Stimulated activated naive B cell treated with anti-CD40 and anti-IgM and Interleukin-4, amounts not matched to agents 10 μg/mL and 1 μg/mL and 100 μg/mL, for 72 hours (primary cell): ENCODE results near the gene COMMD1.

ENCODE experiments used
- ATAC-seq, 2 donors: fragments of 150-1000 bp; cut with Tn5 transposase; replicated peaks; 2 replicates each; pipeline ENCODE4 v1.10.0; 2021; ENCODE audit warnings: moderate library complexity in 1 of 2
- DNase-seq: peaks from one replicate; pipeline ENCODE4 v3.0.0; 2021
- H3K27ac Mint-ChIP-seq: one replicate; pipeline ENCODE4 v1.8.0; 2022; ENCODE audit warnings: mild to moderate bottlenecking, mixed read lengths
- H3K27me3 Mint-ChIP-seq, 2 donors: one replicate each; pipeline ENCODE4 v1.8.0; 2022; ENCODE audit warnings: mixed read lengths in 2 of 2
- H3K36me3 Mint-ChIP-seq, 2 donors: one replicate each; pipeline ENCODE4 v1.8.0; 2022; ENCODE audit warnings: mixed read lengths in 2 of 2, mild to moderate bottlenecking in 1 of 2
- H3K4me1 Mint-ChIP-seq, 2 donors: one replicate each; pipeline ENCODE4 v1.8.0; 2022; ENCODE audit warnings: mixed read lengths in 2 of 2, mild to moderate bottlenecking in 1 of 2
- H3K4me3 Mint-ChIP-seq, 2 donors: one replicate each; pipeline ENCODE4 v1.8.0; 2022; ENCODE audit warnings: mild to moderate bottlenecking in 2 of 2, mixed read lengths in 2 of 2, moderate library complexity in 1 of 2
- H3K9me3 Mint-ChIP-seq, 2 donors: one replicate each; pipeline ENCODE4 v1.8.0; 2022; ENCODE audit warnings: mixed read lengths in 2 of 2, mild to moderate bottlenecking in 1 of 2

The COMMD1 gene

GRCh38 chr2:61966087-61966727, 60.7 kb downstream of the COMMD1 start:
- H3K27me3 Mint-ChIP-seq, result no peaks in the 10 kb centered on the region
- H3K27ac Mint-ChIP-seq, result no peak overlapping the region

GRCh38 chr2:61967262-61967661, 61.8 kb downstream of the COMMD1 start:
- H3K27ac Mint-ChIP-seq, result no peak overlapping the region
- H3K4me1 Mint-ChIP-seq, result peaks cover 2 to 6% of the 10 kb centered on the region in 2 donors
- H3K9me3 Mint-ChIP-seq, result no peaks in the 10 kb centered on the region
- no peak for ATAC-seq
- H3K36me3 Mint-ChIP-seq, result peaks cover 0 to 7% of the 10 kb centered on the region in 2 donors
- no peaks in the 10 kb centered on the region for H3K27me3 Mint-ChIP-seq
- H3K4me3 Mint-ChIP-seq, result no peak overlapping the region
- DNase-seq, result no peak

More at GRCh38 chr2:61966087-61966727, 60.7 kb downstream of the COMMD1 start:
- DNase-seq (no peak), ATAC-seq (no peak)
- Mint-ChIP-seq H3K4me3 (no peak overlapping the region), H3K36me3 (peaks cover 3 to 6% of the 10 kb centered on the region in 2 donors), H3K4me1 (peaks cover 2 to 6% of the 10 kb centered on the region in 2 donors), H3K9me3 (no peaks in the 10 kb centered on the region)

DNA sequence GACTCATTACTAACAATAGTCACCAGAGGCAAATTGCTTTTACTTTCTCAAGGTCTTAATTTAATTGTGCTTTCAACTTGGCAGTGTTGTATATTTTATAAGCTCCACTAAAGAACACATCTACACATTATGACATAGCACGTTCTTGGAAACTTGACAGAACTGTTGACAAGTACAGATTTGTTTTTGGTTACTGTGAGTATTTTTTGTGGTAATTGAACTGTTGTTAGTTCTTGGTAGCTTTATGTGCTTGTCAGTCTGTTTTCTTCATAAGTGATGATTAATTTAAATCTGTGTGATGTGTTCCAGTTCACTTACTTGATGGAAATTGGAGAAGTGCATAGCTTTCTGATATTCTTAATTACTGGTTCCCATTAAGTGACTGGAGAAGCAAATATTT, 63.9 kb downstream of the COMMD1 start:
- DNase-seq, result no peak
- Mint-ChIP-seq H3K9me3 (no peaks in the 10 kb centered on the region), H3K27me3 (no peaks in the 10 kb centered on the region), H3K36me3 (peaks cover 0 to 3% of the 10 kb centered on the region in 2 donors), H3K27ac (no peak overlapping the region), H3K4me1 (peaks cover 2 to 6% of the 10 kb centered on the region in 2 donors), H3K4me3 (no peak overlapping the region)
- no peak for ATAC-seq

DNA sequence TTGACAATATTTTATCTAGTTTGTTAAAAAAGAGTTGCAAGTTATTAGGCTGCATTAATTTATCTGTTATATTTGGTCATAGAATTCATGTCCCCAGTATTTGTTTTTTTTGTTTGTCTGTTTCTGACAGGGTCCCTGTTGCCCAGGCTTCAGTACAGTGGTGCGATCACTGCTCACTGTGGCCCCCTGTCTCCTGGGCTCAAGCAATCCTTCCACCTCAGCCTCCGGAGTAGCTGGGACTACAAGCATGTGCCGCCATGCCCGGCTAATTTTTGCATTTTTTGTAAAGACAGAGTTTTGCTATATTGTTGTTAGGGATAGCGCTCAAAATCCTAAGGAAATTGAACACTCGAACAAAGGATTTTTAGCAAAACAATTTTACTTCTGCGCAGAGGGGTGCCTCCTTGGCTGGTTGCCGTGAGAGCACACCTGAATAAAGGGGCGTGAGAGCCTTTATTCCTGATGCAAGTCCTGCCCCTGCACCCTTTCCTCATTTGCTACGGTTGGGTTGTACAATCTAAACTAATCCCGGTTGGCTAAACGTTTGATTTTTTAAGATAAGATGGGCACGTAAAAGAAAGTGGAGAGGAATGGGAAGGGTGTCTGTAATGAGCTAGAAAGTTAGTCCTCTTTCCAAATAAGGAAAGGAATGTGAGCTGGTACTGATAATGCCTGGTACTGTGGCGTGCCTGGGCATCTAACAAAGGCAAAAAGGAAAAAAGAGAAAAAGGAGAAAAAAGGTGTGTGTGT, 65.5 kb downstream of the COMMD1 start:
- Mint-ChIP-seq H3K36me3 (peaks cover 0 to 3% of the 10 kb centered on the region in 2 donors), H3K27ac (peak overlapping the region; percentile 79), H3K4me3 (no peak overlapping the region), H3K27me3 (no peaks in the 10 kb centered on the region), H3K4me1 (peaks cover 2 to 6% of the 10 kb centered on the region in 2 donors), H3K9me3 (no peaks in the 10 kb centered on the region)
- DNase-seq (no peak), ATAC-seq (no peak)

- Mint-ChIP-seq H3K36me3 (peaks cover 15 to 17% of the 10 kb centered on the region in 2 donors), H3K9me3 (peaks cover 11 to 14% of the 10 kb centered on the region in 2 donors), H3K4me1 (peaks cover 10 to 19% of the 10 kb centered on the region in 2 donors), H3K27ac (peak overlapping the region; percentile 10), H3K27me3 (no peaks in the 10 kb centered on the region), H3K4me3 (no peak overlapping the region)
- DNase-seq (no peak), ATAC-seq (peak; percentile 81 to 88)
Measured at GRCh38 chr2:61978522-61978921, 73.0 kb downstream of the COMMD1 start.

DNA sequence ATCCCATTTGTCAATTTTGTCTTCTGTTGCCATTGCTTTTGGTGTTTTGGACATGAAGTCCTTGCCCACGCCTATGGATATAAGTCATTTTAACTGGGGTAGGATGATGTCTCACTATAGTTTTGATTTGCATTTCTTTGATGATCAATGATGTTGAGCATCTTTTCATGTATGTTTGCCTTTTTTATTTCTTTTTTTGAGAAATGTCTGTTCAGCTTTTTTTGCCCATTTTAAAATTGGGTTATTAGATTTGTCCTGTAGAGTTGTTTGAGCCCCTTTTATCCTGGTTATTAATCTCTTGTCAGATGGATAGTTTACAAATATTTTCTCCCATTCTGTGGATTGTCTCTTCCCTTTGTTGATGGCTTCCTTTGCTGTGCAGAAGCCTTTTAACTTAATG, 75.3 kb downstream of the COMMD1 start:
- no peak for DNase-seq
- Mint-ChIP-seq H3K27me3 (no peaks in the 10 kb centered on the region), H3K4me1 (peaks cover 10 to 19% of the 10 kb centered on the region in 2 donors), H3K36me3 (peaks cover 15 to 21% of the 10 kb centered on the region in 2 donors), H3K4me3 (no peak overlapping the region), H3K9me3 (peaks cover 11 to 14% of the 10 kb centered on the region in 2 donors), H3K27ac (no peak overlapping the region)
- ATAC-seq, result no peak

DNA sequence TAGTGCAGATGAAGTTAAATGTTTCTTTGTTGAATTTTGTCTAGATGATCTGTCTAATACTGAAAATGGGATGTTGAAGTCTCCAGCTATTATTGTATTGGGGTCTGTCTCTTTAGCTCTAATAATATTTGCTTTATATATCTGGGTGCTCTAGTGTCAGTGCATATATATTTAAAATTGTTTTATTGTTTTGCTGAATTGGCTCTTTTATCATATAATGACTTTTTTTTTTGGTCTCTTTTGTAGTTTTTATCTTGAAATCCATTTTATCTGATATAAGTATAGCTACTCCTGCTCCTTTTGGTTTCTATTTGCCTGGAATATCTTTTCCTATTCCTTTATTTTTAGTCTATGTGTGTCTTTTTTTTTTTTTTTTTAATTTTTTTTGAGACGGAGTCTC, 79.2 kb downstream of the COMMD1 start:
- Mint-ChIP-seq H3K9me3 (peaks cover 14 to 15% of the 10 kb centered on the region in 2 donors), H3K4me3 (no peak overlapping the region), H3K4me1 (peaks cover 6 to 12% of the 10 kb centered on the region in 2 donors), H3K27me3 (no peaks in the 10 kb centered on the region), H3K36me3 (peaks cover 24 to 34% of the 10 kb centered on the region in 2 donors), H3K27ac (no peak overlapping the region)
- ATAC-seq (no peak), DNase-seq (no peak)

DNA sequence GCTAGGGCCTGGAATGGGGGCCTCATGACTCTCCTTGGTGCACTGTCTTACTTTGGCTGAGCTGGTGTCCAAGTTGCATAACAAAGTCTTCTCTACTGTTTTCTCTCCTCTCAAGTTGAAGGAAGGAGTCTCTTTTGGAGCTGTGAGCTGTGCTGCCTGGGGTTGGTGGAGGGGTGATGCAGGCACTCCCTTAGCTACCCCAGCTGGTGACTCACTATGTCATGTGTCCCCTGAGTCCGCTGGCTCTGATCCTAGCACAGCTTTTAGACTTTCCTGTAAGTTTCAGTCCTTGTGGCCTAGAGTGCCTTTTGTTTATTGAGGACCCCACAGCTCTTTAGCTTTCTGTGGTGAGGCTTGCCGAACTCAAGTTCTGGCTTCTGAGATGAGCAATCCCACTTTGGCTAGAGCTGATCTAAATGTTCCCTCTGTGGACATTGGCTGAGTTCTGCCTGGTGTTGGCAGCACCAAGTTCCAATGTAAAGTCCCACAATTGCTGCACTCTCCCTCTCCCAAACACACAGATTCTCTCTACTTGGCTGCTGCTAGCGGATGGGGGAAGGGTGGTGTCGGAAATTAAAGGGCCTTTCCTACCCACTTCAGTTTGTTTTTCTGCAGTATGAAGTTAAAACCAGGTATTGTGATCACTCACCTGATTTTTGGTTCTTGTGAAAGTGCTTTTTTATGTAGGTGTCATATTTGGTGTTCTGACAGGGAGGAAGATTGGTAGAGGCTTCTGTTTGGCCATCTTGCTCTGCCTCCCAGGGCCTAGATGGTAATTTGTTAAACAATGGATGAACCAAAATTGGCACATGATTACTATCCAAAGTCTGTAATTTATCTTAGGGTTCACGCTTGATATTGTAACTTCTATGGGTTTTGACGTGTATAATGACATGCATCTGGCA, 83.2 kb downstream of the COMMD1 start:
- Mint-ChIP-seq H3K4me3 (no peak overlapping the region), H3K36me3 (peaks cover 15 to 22% of the 10 kb centered on the region in 2 donors), H3K4me1 (peaks cover 5 to 16% of the 10 kb centered on the region in 2 donors), H3K27ac (no peak overlapping the region), H3K27me3 (no peaks in the 10 kb centered on the region), H3K9me3 (peaks cover 1 to 3% of the 10 kb centered on the region in 2 donors)
- DNase-seq, result no peak
- no peak for ATAC-seq

DNA sequence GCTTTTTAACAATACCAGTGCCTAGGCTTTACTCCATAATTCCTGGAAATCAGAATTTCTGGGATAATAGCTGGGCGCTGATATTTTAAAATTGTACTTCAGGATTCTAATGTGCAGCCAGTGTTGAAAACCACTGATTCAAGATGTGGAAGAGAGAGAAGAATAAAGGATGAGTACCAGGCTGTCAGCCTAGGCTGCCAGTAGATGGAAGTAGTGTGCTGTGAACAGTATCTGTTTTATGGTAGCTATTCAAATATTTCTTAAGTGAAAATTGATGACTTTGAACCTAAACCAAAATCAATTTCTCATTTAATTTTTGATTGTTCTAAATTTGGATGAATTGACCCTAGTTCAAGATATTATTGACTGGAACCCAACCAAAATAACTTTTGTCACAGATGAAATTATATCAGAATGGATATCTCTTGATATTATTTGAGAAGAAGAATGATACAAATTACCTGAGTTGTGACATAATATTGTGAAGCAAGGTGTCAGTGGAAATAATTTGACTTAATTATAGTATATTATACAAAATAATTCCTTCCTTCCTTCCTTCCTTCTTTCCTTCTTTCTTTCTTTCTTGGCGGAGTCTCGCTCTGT, 88.0 kb downstream of the COMMD1 start:
- Mint-ChIP-seq H3K4me1 (peaks cover 8 to 18% of the 10 kb centered on the region in 2 donors), H3K4me3 (no peak overlapping the region), H3K9me3 (peaks cover 0 to under 1% of the 10 kb centered on the region in 2 donors), H3K27me3 (no peaks in the 10 kb centered on the region), H3K36me3 (peaks cover 7 to 8% of the 10 kb centered on the region in 2 donors), H3K27ac (no peak overlapping the region)
- ATAC-seq, result peak; percentile 73 to 76
- DNase-seq, result no peak

DNA sequence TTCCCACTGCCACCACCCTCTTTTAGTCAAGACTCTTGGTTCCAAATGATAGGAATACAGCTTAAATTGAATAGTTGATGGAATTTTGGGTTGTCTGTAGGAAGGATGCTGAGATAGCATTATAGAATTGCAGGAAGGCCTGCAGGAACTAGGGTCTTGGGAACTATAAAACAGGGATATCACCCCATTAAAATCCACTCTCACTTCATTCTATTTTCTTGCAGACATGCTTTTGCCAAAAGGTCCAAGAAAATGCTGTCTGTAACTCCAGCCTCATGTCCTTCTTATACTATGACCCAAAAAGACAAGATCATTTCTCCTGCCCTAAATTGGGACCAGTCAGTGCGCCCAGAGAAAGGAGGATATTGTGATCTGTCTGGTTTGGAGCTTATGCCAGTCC, 89.1 kb downstream of the COMMD1 start:
- Mint-ChIP-seq H3K27ac (no peak overlapping the region), H3K36me3 (peaks cover 7 to 8% of the 10 kb centered on the region in 2 donors), H3K4me1 (peaks cover 8 to 13% of the 10 kb centered on the region in 2 donors), H3K27me3 (no peaks in the 10 kb centered on the region), H3K9me3 (no peaks in the 10 kb centered on the region), H3K4me3 (no peak overlapping the region)
- ATAC-seq, result no peak
- DNase-seq, result no peak

- Mint-ChIP-seq H3K27ac (no peak overlapping the region), H3K4me1 (peaks cover 8 to 13% of the 10 kb centered on the region in 2 donors), H3K4me3 (no peak overlapping the region), H3K9me3 (no peaks in the 10 kb centered on the region), H3K36me3 (peaks cover 4% of the 10 kb centered on the region in 2 donors), H3K27me3 (no peaks in the 10 kb centered on the region)
- ATAC-seq (no peak), DNase-seq (no peak)
Measured at GRCh38 chr2:61995065-61995464, 89.6 kb downstream of the COMMD1 start.

DNA sequence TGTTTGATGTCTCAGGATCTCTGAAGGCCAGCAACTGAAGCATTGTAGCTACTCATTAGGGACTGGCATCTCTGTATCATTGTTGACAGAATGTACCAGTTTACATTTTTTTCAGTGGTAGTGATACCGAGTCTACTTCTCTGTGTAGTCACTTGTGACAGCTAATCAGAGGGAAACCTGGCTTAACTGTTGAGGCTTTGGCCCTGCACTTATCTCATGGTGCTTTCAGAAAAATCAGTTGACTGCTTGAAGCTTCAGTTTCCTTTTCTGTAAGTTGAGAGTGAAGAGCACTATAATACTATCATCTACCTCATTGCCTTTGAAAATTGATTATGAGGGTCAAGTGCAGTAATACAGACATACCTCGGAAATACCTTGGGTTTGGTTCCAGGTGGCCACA, 90.0 kb downstream of the COMMD1 start:
- ATAC-seq (no peak), DNase-seq (no peak)
- Mint-ChIP-seq H3K4me1 (peaks cover 8 to 13% of the 10 kb centered on the region in 2 donors), H3K27ac (no peak overlapping the region), H3K36me3 (no peaks in the 10 kb centered on the region), H3K9me3 (no peaks in the 10 kb centered on the region), H3K4me3 (no peak overlapping the region), H3K27me3 (no peaks in the 10 kb centered on the region)

- no peak overlapping the region for H3K27ac Mint-ChIP-seq
- no peaks in the 10 kb centered on the region for H3K9me3 Mint-ChIP-seq
- H3K27me3 Mint-ChIP-seq, result no peaks in the 10 kb centered on the region
- no peak for ATAC-seq
- peaks cover under 1 to 6% of the 10 kb centered on the region in 2 donors for H3K36me3 Mint-ChIP-seq
- H3K4me3 Mint-ChIP-seq, result no peak overlapping the region
- no peak for DNase-seq
- H3K4me1 Mint-ChIP-seq, result peaks cover 6 to 10% of the 10 kb centered on the region in 2 donors
Measured at GRCh38 chr2:61998426-61998825, 93.0 kb downstream of the COMMD1 start.

DNA sequence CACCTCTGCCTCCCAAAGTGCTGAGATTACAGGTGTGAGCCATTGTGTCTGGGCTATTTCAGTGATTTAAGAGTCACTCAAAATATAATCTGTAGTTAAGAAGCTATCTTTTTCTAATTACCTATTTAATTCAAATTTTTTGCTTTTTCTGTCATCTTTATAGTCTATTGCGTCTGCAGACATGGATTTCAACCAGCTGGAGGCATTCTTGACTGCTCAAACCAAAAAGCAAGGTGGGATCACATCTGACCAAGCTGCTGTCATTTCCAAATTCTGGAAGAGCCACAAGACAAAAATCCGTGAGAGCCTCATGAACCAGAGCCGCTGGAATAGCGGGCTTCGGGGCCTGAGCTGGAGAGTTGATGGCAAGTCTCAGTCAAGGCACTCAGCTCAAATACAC, 95.1 kb downstream of the COMMD1 start:
- DNase-seq (no peak), ATAC-seq (no peak)
- Mint-ChIP-seq H3K9me3 (peaks cover 0 to 1% of the 10 kb centered on the region in 2 donors), H3K4me3 (no peak overlapping the region), H3K27ac (no peak overlapping the region), H3K4me1 (peaks cover under 1 to 6% of the 10 kb centered on the region in 2 donors), H3K27me3 (no peaks in the 10 kb centered on the region), H3K36me3 (peaks cover 9 to 15% of the 10 kb centered on the region in 2 donors)
